Mesangial cell (primary cell): Measurements from ENCODE around the gene SPATA6. TPM values are rescaled to one million over a fixed set of nuclear protein-coding genes. Genes with fewer than 3 reads are reported as not detected.

Experiments used
- total RNA-seq: library from RNA; depleted of rRNA; stranded (reverse); fragments of >200 nt; gene quantifications from 2 replicates; pipeline ENCODE4 v1.2.3, GENCODE V29; 2015

Gene SPATA6
- 1.3 and 3.2 TPM in 2 replicates for total RNA-seq

GRCh38 chr1:48471691-48472576 is at the start of gene SPATA6:
TSS of gene SPATA6 (minus strand) at chr1:48472204. CDS start at chr1:48472008, 196 bp downstream.

Other genes starting within 250 kb of the SPATA6 start
- not detected in 2 replicates for gene SLC5A9, start 249.5 kb downstream of the SPATA6 start, total RNA-seq